MM.1S (cell line): ENCODE results near the gene GALNTL6.

Source experiments
- DNase-seq: peaks from one replicate; pipeline ENCODE4 v3.0.0-alpha.2; 2015
- H2AFZ ChIP-seq: fragments of 300-600 bp; sonication (generic); 2 replicates; pipeline ENCODE4 v1.6.0; 2016; ENCODE audit warnings: antibody characterized with exemption, low read length
- H3F3A ChIP-seq: fragments of 300-600 bp; sonication (generic); 2 replicates; pipeline ENCODE4 v1.6.1; 2016; ENCODE audit warnings: mild to moderate bottlenecking, antibody characterized with exemption, low read length, moderate library complexity, mixed read lengths; ENCODE audit not compliant: insufficient read depth
- H3K27ac ChIP-seq: fragments of 300-600 bp; sonication (generic); 2 replicates; pipeline ENCODE4 v1.5.1; 2016; ENCODE audit warnings: mild to moderate bottlenecking, low read length
- H3K27me3 ChIP-seq: fragments of 300-600 bp; sonication (generic); replicated peaks from 2 replicates; pipeline ENCODE4 v1.6.0; 2016; ENCODE audit warnings: low read length; ENCODE audit not compliant: insufficient read depth
- H3K36me3 ChIP-seq: fragments of 300-600 bp; sonication (generic); replicated peaks from 2 replicates; pipeline ENCODE4 v1.6.1; 2016; ENCODE audit warnings: mild to moderate bottlenecking, low read length, mixed read lengths; ENCODE audit not compliant: insufficient read depth
- H3K4me1 ChIP-seq: fragments of 300-600 bp; sonication (generic); 2 replicates; pipeline ENCODE4 v1.6.1; 2016; ENCODE audit warnings: low read length, mixed read lengths
- H3K4me2 ChIP-seq: fragments of 300-600 bp; sonication (generic); 2 replicates; pipeline ENCODE4 v1.6.0; 2016; ENCODE audit warnings: low read depth, low read length
- H3K4me3 ChIP-seq: fragments of 300-600 bp; sonication (generic); 2 replicates; pipeline ENCODE4 v1.5.1; 2016; ENCODE audit warnings: low read length, mixed read lengths
- H3K79me2 ChIP-seq: fragments of 300-600 bp; sonication (generic); 2 replicates; pipeline ENCODE4 v1.6.1; 2016; ENCODE audit warnings: mixed run types, low read length, mixed read lengths
- H3K9ac ChIP-seq: fragments of 300-600 bp; sonication (generic); 2 replicates; pipeline ENCODE4 v1.6.1; 2016; ENCODE audit warnings: low read length, mixed read lengths
- H3K9me2 ChIP-seq: fragments of 300-600 bp; sonication (generic); replicated peaks from 2 replicates; pipeline ENCODE4 v1.6.1; 2016; ENCODE audit warnings: mild to moderate bottlenecking, low read length, mixed read lengths; ENCODE audit not compliant: insufficient read depth
- H3K9me3 ChIP-seq: fragments of 300-600 bp; sonication (generic); replicated peaks from 2 replicates; pipeline ENCODE4 v1.6.1; 2016; ENCODE audit warnings: mild to moderate bottlenecking, low read length, mixed read lengths; ENCODE audit not compliant: insufficient read depth
- H4K20me1 ChIP-seq: fragments of 300-600 bp; sonication (generic); 2 replicates; pipeline ENCODE4 v1.6.1; 2016; ENCODE audit warnings: mild to moderate bottlenecking, low read length, moderate library complexity, mixed read lengths; ENCODE audit not compliant: insufficient read depth
- CTCF ChIP-seq: fragments of 300-600 bp; sonication (generic); IDR thresholded peaks from 2 replicates; pipeline ENCODE4 v1.5.1; 2016; ENCODE audit warnings: antibody characterized with exemption, low read length, mixed read lengths
- EZH2 ChIP-seq: fragments of 300-600 bp; sonication (generic); optimal IDR thresholded peaks from 2 replicates; pipeline ENCODE3; 2017; ENCODE audit warnings: low read depth, mild to moderate bottlenecking, antibody characterized with exemption, low read length, mixed read lengths
- EZH2phosphoT487 ChIP-seq: fragments of 300-600 bp; sonication (generic); IDR thresholded peaks from 2 replicates; pipeline ENCODE4 v1.6.1; 2018; ENCODE audit warnings: antibody characterized with exemption, low read length

The GALNTL6 gene

DNA sequence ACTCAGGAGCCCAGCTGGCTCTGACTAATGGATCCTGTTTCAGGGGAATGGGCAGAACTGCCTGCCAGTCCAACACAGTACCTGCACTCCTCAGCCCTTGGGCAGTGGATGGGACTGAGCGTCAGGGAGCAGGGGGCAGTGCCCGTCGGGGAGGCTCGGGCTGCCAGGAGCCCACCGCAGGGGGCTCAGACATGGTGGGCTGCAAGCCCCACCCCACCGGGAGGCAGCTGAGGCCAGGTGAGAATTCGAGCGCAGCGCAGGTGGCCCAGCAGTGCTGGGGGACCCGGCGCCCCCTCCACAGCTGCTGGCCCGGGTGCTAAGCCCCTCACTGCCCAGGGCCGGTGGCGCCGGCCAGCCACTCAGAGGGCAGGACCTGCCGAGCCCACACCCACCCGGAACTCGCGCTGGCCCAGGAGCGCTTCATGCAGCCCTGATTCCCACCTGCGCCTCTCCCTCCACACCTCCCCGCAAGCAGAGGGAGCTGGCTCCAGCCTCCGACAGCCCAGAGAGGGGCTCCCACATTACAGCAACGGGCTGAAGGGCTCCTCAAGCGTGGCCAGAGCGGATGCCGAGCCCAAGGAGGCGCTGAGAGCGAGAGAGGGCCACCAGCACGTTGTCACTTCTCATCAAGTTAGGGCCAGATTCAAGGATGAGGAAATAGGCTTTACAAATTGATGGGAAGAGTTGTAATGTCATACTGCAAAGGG is 668.8 kb downstream of the GALNTL6 start:
- Histone ChIP-seq H3K27me3 (no peaks in the 10 kb centered on the region), H3K27ac (no peak overlapping the region), H3K9me2 (no peaks in the 10 kb centered on the region), H3K79me2 (no peaks in the 10 kb centered on the region), H3F3A (no peaks in the 10 kb centered on the region), H2AFZ (no peak overlapping the region), H3K4me2 (no peak overlapping the region), H3K4me1 (no peaks in the 10 kb centered on the region), H3K9me3 (no peaks in the 10 kb centered on the region), H4K20me1 (no peaks in the 10 kb centered on the region), H3K36me3 (no peaks in the 10 kb centered on the region), H3K4me3 (no peak overlapping the region), H3K9ac (no peak overlapping the region)
- TF ChIP-seq EZH2 (no peak), EZH2phosphoT487 (no peak), CTCF (no peak)
- no peak for DNase-seq

- no peaks in the 10 kb centered on the region for H4K20me1 ChIP-seq
- H3K4me2 ChIP-seq: no peak overlapping the region
- TF ChIP-seq CTCF (no peak), EZH2phosphoT487 (no peak), EZH2 (no peak)
- H3K4me1 ChIP-seq: no peaks in the 10 kb centered on the region
- no peaks in the 10 kb centered on the region for H3K27me3 ChIP-seq
- no peaks in the 10 kb centered on the region for H3K9me2 ChIP-seq
- H3K4me3 ChIP-seq: no peak overlapping the region
- H2AFZ ChIP-seq: no peak overlapping the region
- no peak overlapping the region for H3K27ac ChIP-seq
- no peaks in the 10 kb centered on the region for H3K79me2 ChIP-seq
- no peak for DNase-seq
- H3K9me3 ChIP-seq: no peaks in the 10 kb centered on the region
- no peak overlapping the region for H3K9ac ChIP-seq
- no peaks in the 10 kb centered on the region for H3K36me3 ChIP-seq
- no peaks in the 10 kb centered on the region for H3F3A ChIP-seq
Measured at GRCh38 chr4:172485007-172485406, 671.8 kb downstream of the GALNTL6 start.

GRCh38 chr4:172486531-172486930 is 673.3 kb downstream of the GALNTL6 start:
- H3K9ac ChIP-seq: no peak overlapping the region
- H3K27ac ChIP-seq: no peak overlapping the region
- no peaks in the 10 kb centered on the region for H3K79me2 ChIP-seq
- no peaks in the 10 kb centered on the region for H3K9me2 ChIP-seq
- DNase-seq: no peak
- H3F3A ChIP-seq: no peaks in the 10 kb centered on the region
- no peak overlapping the region for H3K4me3 ChIP-seq
- no peaks in the 10 kb centered on the region for H3K36me3 ChIP-seq
- H2AFZ ChIP-seq: no peak overlapping the region
- no peaks in the 10 kb centered on the region for H3K4me1 ChIP-seq
- H3K27me3 ChIP-seq: no peaks in the 10 kb centered on the region
- TF ChIP-seq CTCF (no peak), EZH2 (no peak), EZH2phosphoT487 (no peak)
- H4K20me1 ChIP-seq: no peaks in the 10 kb centered on the region
- H3K9me3 ChIP-seq: no peaks in the 10 kb centered on the region
- no peak overlapping the region for H3K4me2 ChIP-seq
